ENCODE data around the gene CEP43. TPM values are rescaled to one million over a fixed set of nuclear protein-coding genes. Genes with fewer than 3 reads are reported as not detected.
A peak's percentile ranks its signal among the peaks of the same experiment; 100 is the strongest.

The CEP43 gene
- total and polyA plus RNA-seq, 2 of the 8 experiments (the other 6 are each of a cell fraction or from before 2014, with no cell fraction given) = 12.0 to 31.2 TPM

DNA sequence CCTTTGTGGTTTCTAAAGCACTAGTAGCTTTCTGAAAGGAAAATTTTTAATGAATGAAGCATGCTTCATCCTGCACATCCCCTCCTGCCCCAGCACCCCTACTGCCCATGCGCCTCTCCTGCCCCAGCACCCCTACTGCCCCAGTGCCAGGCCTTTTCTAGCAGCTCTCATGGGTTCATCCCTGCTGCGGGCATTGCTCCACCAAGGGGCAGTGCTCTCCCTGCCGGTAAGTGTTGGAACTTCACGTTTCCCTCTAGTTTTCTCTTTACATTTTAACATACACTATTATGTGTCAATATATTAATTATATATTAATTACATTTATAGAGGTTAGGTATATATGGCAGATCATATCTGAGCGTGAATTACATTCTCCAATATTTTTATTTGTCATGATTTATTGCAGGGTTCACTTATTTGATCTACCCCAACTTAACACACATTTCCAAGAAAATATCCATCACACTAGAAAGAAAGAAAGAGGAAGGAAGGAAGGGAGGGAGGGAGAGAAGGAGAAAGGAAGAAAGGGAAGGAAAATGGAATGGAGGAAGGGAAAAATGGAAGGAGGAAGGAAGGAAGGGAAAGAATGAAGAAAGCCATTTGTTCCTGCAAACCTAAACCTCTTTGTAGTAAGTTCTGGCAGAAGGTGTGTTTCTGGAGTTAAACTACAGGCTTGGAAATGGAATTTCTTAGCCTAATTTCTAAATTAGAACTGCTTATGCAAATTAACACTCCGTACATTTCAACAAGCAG, 46.8 kb downstream of the CEP43 start:
- DNase-seq (ENCODE audit: low read depth in 1 of 2, low spot score in 2 of 2) = no peak
- Histone ChIP-seq H4K5ac (ENCODE audit: insufficient read length, low read depth, low read length) (no peak overlapping the region), H3K79me1 (ENCODE audit: low read depth, low read length) (no peaks in the 10 kb centered on the region), H3K14ac (ENCODE audit: insufficient read length) (no peak overlapping the region), H4K20me1 (replicated peaks in 1 of 2; ENCODE audit: control insufficient read depth in 1 of 2, insufficient read depth in 2 of 2, low read length in 2 of 2) (no peaks in the 10 kb centered on the region), H4K91ac (replicated peaks; ENCODE audit: insufficient read length, low read length) (no peak overlapping the region), H4K8ac (ENCODE audit: extremely low read depth, insufficient read depth, low read length) (no peak overlapping the region), H3K4me2 (ENCODE audit: insufficient read depth in 1 of 2, low read depth in 2 of 2, low read length in 2 of 2) (no peak overlapping the region), H3K4me3 (ENCODE audit: extremely low read depth in 1 of 4, insufficient read depth in 2 of 4, low read depth in 3 of 4, low read length in 4 of 4) (no peak overlapping the region), H2BK12ac (ENCODE audit: low read depth, low read length) (no peak overlapping the region), H3K9me3 (ENCODE audit: insufficient read depth in 2 of 2, low read depth in 1 of 2, low read length in 1 of 2) (no peaks in the 10 kb centered on the region), H3K27ac (ENCODE audit: low read depth, low read length) (no peak overlapping the region), H3K36me3 (ENCODE audit: control insufficient read depth in 2 of 4, insufficient read depth in 4 of 4, low read length in 3 of 4) (peaks cover 0 to 3% (median 1%) of the 10 kb centered on the region in 4 experiments; a peak in 3 of 8 replicates), H3K23me2 (ENCODE audit: low read depth, low read length) (no peaks in the 10 kb centered on the region), H3K9ac (replicated peaks in 1 of 4; ENCODE audit: extremely low read depth in 1 of 4, low read depth in 3 of 4, low read length in 3 of 4) (no peak overlapping the region), H2AK5ac (ENCODE audit: low read depth, low read length) (no peak overlapping the region), H2BK15ac (ENCODE audit: low read length) (no peak overlapping the region), H3K4ac (replicated peaks; ENCODE audit: insufficient read length, low read depth, low read length) (no peak overlapping the region), H3K4me1 (replicated peaks in 1 of 4; ENCODE audit: control insufficient read depth in 3 of 4, insufficient read depth in 4 of 4, low read length in 3 of 4) (no peaks in the 10 kb centered on the region; a peak in 1 of 7 replicates), H3K56ac (replicated peaks; ENCODE audit: insufficient read length, low read depth, low read length) (no peak overlapping the region), H3K27me3 (replicated peaks in 1 of 4; ENCODE audit: control insufficient read depth in 3 of 4, extremely low read depth in 1 of 4, insufficient read depth in 3 of 4, low read length in 3 of 4) (no peaks in the 10 kb centered on the region), H2AFZ (ENCODE audit: low read length) (no peak overlapping the region), H3K79me2 (ENCODE audit: control insufficient read depth in 1 of 2, insufficient read depth in 2 of 2, low read length in 2 of 2) (no peaks in the 10 kb centered on the region), H2BK120ac (replicated peaks; ENCODE audit: low read depth, low read length) (no peak overlapping the region), H3K18ac (ENCODE audit: extremely low read depth, low read length) (no peak overlapping the region), H3K23ac (ENCODE audit: insufficient read length) (no peak overlapping the region), H2BK20ac (ENCODE audit: low read length) (no peak overlapping the region), H2BK5ac (ENCODE audit: low read depth, low read length) (no peak overlapping the region)
- 80% methylated on average over 6 of the region's 6 CpGs; no CpG with 5 or more reads in 1 of the 2 experiments for WGBS, 2 experiments (ENCODE audit: extremely low coverage in 1 of 2, insufficient coverage in 1 of 2, insufficient read length in 1 of 2, insufficient replicate concordance in 2 of 2, low coverage in 1 of 2, low lambda C conversion rate in 2 of 2, missing lambda C conversion rate in 1 of 2)
- ChIA-PET CTCF (ENCODE audit: partially characterized antibody) (interaction anchor here (0.5 to 9.3 kb wide), 15 partner anchors 10 to 1393 kb away, joined by 3 to 72 read pairs (median 4); partner anchors contain the start of genes CCR6 and CEP43), POLR2A (ENCODE audit: partially characterized antibody) (interaction anchor here (1.2 kb wide), 1 partner anchor 70 kb away, joined by 3 read pairs; no protein-coding TSS in a partner anchor)
- no peak for FAIRE-seq
- no peak for TF ChIP-seq RFX5 (IDR thresholded peaks at IDR 0.05; ENCODE audit: borderline replicate concordance, low read depth, low read length)
- TF ChIP-seq HDAC6 (IDR thresholded peaks at IDR 0.05; ENCODE audit: low read depth, low read length) = no peak
- no peak for TF ChIP-seq BCL11A (IDR thresholded peaks at IDR 0.05; ENCODE audit: low read depth in 2 of 2, low read length in 2 of 2)
- no peak for TF ChIP-seq FOSL1 (IDR thresholded peaks at IDR 0.05; ENCODE audit: insufficient read depth, low read depth, low read length)
- TF ChIP-seq SP2 (IDR thresholded peaks at IDR 0.05; ENCODE audit: low read length) = no peak
- TF ChIP-seq TBP (IDR thresholded peaks at IDR 0.05; ENCODE audit: low read depth, low read length) = no peak
- no peak for TF ChIP-seq CBX5 (IDR thresholded peaks at IDR 0.05; ENCODE audit: low read depth, low read length)
- peak; percentile 31 to 49 for TF ChIP-seq RAD21 (IDR thresholded peaks at IDR 0.05 in 1 of 2, conservative IDR thresholded peaks at IDR 0.05 in 1 of 2; ENCODE audit: low read depth in 2 of 2, low read length in 2 of 2)
- peak; percentile 31 to 35 (median 32); a peak in 3 of 4 replicates for TF ChIP-seq CTCF (IDR thresholded peaks at IDR 0.05; ENCODE audit: control extremely low read depth in 1 of 3, insufficient read depth in 1 of 3, low read depth in 1 of 3, low read length in 3 of 3)
